GM19035 (cell line): ENCODE results near the gene EVL.
A peak's percentile ranks its signal among the peaks of the same experiment; 100 is the strongest.

Source experiments
- ATAC-seq: cut with Tn5 transposase; IDR thresholded peaks from one replicate; pipeline ENCODE4 v1.9.1; 2021; ENCODE audit not compliant: unreplicated experiment

The EVL gene

DNA sequence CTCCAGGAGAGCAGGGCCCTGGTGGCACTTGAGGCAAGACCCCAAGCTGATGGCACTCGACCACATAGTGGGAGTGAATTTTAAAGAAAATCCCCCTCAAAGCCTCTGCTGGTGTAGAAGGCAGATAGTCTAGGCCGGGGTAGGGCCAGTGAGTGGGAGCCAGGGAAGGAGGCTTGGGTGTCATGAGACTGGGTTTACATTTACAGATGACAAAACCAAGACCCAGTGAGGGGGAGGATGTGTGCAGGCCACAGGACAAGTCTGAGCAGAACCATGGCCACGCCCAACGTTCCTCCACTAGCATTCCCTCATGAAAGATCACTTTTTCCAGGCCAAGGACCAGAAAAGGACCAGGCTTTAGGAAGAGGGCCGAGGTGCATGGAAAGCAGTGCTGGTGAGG lies 42.0 kb downstream of the EVL start:
- no peak for ATAC-seq

DNA sequence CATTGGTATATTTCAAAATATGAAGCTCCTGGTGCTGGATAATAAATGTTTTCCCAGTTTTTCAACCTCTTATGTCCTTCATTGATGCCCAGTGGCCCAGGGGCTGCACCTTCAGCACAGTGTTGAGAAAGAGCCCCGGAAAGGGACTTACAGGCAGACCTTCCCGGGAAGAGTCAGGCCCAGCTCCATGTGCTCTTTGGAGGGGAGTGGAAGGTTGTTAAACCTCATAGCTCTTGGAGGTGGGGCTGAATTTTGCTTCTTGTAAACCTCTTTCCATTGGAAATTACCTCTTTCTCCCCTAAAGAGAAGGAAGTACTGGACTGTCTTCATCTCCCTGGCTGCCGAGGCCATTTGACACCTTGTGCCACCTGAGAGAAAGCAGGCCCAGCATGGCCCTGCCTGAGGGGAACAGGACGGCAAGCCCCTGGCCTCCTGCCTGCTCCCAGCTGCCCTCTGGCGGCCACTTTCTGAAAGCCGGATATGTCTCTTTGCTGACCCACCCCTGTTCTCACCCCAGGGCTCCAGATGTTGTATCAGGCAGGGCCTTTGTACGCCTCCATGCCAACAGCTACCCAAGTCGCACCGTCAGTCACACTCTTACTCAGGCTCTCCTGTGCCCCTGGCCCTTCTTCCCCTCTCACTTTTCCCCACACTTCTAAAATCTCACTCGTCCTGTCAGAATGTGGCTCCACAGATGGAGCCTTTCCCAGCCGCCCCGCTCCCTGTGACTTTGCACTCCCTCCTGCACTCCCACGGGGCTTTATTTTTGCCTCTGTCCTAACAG lies 43.0 kb downstream of the EVL start:
- peak; percentile 71 for ATAC-seq

DNA sequence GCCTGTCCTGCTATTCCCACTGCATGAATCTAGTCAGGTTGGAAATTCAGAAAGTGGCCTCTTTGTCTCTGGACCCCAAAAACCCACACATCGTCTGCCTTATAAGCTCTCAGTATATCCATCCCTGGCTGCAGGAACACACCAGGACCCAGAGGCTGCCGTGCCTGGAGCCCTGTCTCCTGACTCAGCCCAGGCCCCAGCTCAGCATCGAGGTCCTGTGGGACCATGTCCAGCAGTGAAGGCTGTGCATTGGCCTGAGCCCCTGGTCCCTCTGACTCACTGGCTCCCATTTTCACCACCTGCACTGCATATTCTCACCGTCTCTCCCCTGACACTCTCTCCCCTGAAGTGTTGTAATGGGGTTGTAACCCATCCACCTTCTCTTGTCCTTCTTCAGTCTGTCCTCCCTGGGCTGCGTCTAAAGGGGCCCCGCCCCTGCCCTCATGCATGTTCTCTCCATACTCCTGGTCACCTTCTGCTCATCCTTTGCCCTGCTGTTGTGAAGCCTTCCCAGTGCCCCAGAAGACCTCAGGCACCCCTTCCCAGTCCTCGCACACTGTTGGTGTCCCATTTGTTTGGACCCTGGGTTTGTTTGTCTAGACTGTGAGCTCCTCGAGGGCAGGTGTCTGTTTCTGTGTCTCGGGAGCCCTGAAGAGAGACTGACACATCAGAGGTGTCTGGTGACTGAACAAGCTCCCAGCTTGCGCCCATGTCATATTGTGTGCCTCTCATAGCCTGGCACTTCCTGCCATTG lies 43.8 kb downstream of the EVL start:
- ATAC-seq: no peak

DNA sequence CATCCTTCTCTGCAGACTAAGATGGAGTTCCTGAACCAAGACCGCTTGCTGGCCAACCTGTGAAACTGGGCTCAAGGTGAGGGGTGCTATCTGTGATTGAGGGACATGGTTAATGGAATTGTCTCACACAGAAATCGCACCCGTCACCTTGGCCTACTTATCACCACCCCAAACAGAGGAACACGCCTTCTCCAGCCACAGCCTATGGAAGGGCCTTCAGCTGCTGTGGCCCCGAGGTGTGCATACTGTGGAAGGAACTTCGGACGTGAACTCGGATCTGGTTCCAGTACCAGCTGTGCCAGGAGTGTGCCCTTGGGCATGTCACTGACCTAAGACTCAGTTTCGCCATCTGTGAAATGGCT lies 44.4 kb downstream of the EVL start:
- ATAC-seq: no peak

DNA sequence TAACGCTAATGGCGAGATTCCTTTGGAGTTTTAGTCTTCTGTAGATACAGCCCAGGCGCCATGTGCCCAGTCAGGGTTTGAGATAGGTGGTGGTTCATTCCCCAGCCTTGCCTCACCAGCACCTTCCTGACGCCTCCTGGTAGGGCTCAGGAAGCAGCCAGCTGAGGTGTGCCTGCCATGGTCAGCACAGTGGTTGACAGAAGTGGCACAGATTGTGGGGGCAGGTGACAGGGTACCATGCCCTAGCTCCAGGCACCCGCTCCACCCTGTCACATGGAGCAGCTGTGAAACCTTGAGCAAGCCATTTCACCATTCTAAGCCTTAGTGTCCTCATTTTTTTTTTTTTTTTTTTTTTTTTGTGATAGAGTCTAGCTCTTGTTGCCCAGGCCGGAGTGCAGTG lies 45.6 kb downstream of the EVL start:
- no peak for ATAC-seq

DNA sequence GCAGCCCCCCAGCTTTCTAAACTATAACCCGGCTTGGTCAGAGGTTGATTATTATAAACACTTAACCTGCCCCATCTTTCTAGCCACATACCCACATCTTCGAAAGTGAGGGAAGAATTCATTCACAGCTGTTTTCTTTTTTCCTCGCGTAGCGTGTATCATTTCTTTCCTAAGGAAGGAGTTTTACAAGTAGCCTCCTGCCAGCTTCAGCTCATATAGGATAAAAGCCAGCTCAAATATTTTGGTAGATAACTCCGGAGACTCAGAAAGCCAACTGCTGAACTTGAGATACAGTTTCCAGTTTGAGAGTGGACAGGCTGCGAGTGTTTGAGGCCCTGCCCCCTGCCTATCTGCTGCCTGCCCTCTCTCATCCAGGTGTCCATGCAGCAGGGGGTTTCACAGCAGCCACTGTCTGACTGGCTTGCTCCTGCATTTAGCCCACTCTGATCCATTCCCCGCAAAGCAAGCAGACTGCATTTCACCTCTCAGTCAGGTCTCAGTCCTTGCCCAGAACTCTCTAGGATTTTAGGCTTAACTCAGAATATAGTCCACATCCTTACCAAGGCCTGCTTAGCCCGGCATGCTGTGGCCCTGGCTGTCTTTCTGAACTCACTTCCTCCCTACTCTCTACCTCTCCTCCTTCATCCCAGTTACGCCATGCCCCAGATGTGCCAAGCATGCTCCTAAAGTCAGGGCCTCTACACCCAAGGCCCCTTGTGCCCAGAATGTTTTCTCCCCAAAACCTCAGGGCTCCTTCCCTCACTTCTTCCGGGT lies 46.9 kb downstream of the EVL start:
- no peak for ATAC-seq

DNA sequence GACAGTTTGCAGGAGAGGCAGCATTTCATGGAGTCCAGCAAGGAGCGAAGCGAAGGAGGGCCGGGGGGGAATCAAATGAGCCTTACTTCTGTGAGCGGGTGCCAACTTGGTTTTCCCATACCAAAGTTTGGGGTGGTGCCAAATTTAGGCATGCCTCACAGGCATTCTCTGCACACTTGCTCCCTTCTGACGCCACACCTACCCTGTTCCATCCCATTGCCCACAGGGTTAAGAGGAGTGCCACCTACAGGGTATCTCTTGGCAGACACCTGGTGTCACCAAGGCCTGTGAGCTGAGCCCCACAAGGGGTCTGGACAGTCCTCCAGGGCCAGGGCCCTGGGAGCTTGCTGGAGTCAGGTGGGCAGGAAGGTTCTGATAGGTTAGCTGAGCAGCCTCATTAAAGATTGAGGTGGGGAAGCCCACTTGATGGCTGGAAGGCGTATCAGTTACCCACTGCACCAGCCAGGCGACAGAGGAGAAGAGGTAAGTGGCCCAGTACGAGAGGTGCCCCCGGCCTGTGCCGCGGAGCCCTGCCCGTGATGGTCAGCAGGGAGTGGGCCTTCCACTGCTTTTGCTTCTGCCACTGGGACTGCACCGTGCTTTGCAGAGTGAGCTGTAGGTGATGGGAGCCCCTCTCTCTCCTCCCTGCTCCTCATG lies 49.0 kb downstream of the EVL start:
- ATAC-seq: no peak

DNA sequence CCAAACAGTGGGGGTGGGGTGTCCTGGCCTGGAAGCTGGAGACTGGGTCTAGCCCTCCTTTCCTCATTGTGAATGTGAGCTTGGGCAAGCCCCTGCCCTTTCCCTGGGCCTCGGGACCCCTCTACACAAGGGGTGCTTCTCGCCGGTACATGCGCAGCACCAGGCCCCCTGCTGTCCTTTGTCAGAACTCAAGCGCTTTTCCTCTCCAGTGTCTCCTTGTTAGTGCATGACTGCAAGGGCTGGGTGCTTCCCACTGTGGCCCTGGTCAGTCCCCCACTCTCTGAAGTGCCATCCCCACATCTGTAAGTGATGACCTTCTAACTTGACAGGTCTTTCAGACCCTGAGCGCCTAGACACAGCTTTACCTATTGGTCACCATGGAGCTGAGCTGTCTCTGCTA lies 50.0 kb downstream of the EVL start:
- no peak for ATAC-seq

DNA sequence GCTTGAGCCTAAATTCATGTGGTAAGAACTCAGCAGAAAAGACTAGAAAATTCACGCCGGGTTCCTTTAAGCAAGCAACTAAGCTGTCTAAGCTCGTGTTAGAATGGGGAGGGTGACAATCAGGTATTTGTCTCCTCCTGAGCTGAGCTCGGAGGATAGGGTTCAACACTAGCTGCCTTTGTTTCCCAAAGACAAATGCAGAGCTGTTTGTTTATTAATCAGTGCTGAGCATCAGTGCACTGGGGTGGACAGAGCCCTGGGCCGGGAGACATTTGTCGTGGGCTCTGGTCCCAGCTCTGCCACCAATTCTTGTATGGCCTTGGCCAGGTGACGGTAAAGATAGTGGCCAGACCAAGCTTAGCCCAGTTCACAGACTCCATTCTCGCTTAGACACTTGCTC lies 50.5 kb downstream of the EVL start:
- ATAC-seq: no peak

DNA sequence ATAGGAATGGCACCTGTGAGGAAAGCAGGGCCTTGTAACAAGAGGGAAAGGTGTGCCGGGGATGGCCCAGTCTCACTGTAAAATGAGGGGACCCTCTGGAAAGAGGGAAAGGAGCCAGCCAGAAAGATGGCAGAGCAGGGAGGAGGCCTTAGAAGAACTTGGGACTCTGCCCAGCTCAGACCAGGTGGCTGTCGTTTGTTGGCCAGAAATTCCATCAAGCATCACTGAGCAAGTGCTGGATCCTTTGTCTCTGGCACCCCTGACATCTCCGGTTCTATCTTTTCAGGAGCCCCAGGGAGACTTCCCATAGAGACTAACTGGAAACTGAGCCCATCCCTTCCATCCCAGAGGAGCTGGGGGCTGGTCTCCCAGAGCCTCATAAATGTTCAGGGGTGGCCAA lies 50.9 kb downstream of the EVL start:
- no peak for ATAC-seq

DNA sequence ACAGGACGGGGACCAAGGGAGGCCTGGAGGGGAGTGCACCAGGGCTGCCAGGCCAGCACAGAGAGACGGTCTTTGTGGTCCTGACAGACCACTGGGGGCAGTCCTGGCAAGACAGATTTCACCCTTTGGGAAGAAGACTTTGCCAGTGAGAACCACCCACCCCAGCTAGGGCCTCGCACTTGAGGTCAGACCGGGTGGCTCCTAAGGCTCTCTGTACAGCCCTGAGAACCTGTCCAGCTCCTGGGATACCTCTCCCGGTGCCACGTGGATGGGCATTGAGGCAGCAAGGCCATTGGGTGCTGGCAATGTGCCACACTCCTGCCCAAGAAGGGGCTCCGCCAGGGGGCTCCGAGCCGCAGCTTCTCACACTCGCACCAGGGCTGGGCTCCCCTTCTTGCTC lies 51.8 kb downstream of the EVL start:
- ATAC-seq: no peak

DNA sequence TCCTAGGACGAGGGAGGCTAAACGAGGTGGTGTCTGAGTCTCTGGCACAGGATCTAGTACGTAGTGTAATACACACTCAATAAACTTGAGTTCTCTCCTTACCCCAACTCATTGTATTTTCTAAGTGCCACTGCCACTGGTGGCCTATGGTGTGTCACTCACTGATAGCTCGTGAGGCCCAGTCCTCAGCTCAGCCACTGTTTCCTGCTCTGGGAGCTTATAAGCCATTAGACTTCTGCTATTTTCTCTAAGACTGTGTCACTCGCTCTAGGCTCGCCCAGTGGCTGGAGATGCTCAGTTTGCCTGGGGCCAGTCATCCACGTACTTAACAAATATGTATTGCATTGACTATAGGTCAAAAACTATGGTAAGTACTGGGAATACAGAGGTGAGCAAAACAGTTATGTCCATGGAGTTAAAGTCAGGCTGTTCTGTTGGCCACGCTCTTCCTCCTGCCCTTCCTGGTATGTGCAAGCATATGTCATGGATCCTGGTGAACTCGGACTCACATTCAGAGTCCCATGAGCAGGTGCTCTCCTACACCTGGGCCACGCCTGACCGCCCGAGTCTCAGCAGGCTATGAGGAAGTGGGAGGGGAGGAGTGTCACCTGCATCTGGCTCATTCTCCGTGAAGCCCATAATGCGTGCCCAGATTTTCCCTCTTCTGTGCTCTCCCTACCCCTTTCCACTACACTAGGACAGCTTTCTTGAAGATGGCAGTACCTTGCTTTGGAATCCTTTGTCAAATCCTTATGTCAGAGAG lies 52.6 kb downstream of the EVL start:
- ATAC-seq: no peak

DNA sequence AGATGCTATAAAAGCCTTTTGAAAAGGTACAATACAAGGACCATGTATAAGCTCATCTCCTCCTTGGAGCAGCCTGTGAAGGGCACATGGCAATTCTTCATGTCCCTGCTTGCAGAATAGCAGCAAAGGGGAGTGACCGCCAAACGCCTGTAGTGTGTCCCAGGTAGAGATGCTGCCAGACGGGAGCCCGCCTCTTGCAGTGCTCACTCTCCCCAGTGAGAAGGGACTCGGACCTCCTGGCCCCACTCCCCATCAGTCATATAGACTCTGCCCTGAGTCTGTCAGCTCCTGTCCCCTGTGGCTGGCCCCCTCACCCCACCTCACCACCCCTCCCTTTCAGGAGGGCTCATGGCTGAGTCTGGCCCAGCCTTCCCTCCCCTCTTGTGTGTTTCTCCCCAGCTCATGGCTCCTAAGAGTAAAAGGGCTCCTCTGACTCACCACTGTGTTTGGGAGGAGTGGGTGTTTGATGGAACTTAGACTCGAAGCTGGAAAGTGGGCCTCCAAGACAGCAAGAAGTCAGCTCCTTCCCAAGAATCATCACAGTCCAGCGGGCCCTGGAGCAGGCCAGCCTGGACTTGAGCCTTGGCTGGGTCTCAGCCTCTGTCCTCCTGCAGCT lies 53.3 kb downstream of the EVL start:
- ATAC-seq: no peak

DNA sequence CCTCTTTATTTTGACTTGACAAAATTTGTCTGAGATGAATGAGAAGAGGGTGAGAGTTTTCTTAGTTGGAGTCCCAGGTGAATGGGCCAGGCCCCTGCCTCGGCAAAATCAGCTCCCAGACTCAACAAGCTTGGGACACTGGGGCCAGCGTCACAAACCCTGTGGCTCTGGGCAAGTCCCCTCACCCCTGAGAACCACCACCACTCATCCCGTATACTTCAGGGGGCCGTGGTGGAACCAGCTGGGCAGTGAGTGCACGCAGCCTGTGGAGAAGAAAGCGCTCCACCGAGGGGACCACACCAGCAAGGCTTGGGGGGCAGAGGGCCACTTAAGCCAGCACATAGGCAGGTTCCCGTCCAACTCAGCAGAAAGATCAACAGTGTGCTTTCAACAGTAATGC lies 54.0 kb downstream of the EVL start:
- no peak for ATAC-seq

DNA sequence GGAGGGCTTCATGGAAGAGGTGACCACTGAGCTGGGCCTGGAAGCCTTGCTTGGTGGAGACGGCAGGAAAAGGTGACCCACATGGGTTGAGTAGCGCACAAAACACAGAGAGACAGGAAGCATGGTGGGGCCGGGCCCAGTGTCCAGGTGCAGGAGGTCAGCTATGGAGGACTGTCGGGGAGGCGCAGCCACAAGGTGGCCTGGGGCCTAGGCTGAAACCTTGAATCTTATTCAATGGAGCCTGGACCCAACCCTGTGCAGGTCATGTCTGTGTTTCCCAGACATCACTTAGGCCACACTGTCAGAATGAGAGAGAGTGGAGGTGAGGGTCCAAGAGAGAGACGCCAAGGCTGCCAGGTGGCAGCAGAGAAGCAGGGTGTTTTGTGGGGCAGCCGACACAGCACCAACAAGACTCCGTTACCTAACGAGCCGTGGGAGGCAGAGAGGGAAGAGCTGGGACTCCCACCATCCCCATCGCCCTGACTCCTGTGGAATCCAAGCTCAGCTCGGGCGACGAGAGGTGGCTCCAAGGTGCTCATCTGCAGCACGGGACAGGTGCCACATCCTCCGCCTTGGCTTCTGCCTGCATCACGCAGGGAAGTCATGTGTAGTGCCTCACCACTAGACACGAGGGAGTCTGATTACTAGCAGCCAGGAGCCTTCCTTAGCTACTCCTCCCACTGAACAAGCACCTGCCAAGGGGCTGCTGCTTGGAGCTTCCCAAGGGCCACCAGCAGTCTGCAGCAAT lies 55.5 kb downstream of the EVL start:
- ATAC-seq: no peak

DNA sequence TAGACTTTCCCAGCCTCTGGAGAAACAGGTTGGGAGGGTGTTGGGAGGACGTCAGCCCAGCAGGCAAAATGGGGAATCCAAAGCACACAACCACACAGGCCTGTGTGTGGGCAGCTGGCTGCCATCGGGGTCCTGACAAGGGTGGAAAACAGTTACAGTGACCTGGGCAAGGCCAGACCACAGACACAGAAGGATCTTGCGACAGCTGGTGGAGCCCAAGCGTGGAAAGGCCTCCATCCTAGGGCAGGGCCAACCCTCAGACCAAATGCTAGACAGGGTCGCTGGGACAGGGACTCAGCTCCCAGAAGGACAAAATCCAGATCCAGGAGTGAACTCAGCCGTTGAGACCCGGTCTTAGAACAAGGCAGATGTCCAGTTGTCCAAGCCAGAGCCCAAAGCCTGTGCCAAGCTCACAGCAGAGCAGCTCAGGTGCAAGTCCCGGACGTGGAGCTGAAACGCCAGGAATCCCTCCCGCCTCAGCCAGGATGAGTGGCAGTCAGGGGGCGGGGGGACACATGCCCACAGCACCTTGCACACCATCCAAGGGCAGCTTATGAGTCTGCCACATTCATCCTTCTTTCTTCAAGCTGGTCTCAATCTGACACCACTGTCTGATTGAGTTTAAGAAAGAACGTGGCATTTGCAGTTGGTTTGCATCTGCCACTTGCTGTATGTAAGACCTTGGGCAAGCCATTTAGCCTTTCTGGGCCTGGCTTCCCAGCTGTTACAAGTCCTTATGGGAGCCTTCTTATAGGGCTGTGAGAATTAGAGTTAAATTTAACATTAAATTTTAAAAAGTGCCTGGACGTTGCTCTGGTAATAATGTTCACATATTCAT lies 56.6 kb downstream of the EVL start:
- ATAC-seq: no peak

DNA sequence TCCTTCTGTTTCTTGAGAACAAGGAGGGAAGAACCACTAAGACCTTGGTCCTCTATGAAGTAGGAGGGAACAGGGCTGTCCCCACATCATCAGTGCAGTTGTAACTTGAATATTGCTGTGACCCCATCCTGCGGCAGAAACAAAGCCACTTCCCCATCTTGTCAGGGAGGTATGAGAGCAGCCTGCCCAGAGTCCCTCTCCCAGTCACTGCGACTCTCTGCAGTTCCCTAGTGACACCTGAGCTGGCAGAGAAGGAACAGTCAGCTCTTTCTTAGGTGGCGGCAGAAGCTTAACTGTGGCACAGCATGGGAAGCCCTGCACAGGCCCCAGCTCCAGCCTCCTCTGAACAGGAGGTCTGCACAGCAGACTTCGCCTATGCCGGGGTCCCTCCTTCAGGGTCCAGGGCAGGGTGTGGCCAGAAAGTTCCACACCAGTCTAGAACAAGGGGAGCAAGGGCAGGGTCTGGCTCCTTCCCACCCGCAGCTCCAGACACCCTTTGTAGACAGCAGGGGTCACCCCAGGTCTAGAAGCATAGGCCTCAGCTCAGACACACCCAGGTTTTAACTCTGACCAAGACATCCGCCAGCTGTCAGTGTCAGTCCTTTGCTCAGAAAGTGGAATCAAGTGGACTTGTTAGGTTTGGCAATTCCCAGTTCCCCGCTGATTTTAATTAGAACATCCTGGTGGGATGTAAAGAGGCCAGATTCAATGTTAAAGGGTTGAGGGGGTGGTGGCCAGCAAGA lies 57.4 kb downstream of the EVL start:
- no peak for ATAC-seq

DNA sequence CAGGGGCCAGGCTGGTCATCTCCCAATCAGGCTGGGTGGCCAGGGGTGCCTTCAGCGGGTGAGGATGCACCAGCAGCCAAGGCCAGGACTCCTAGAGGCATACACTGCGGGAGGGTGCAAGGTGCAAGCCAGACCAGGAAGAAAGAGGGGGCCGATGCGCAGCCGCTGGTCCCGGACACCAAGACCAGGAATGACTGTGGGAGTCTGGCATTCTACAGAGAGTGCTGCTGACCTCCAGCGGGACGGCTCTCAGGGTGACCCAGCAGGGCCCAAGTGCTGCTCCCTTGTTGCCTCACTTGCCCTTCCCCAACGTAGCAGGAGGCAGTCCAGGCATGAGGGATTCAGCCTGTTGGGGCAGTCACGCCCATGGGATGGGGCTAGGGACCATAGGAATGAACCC lies 58.4 kb downstream of the EVL start:
- ATAC-seq: no peak
